Ammon's horn (tissue), 1 donor: ENCODE measurements around the gene SNX15.
"Not testable (repeated sequence)": the region's sequence is repeated elsewhere in the genome, so short reads cannot be mapped to it uniquely, and the experiment has no call there.

Experiments
- DNase-seq: peaks from one replicate; pipeline ENCODE4 v3.0.0-alpha.2; 2016; ENCODE audit warnings: low spot score

The SNX15 gene, protein sequence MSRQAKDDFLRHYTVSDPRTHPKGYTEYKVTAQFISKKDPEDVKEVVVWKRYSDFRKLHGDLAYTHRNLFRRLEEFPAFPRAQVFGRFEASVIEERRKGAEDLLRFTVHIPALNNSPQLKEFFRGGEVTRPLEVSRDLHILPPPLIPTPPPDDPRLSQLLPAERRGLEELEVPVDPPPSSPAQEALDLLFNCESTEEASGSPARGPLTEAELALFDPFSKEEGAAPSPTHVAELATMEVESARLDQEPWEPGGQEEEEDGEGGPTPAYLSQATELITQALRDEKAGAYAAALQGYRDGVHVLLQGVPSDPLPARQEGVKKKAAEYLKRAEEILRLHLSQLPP

DNA sequence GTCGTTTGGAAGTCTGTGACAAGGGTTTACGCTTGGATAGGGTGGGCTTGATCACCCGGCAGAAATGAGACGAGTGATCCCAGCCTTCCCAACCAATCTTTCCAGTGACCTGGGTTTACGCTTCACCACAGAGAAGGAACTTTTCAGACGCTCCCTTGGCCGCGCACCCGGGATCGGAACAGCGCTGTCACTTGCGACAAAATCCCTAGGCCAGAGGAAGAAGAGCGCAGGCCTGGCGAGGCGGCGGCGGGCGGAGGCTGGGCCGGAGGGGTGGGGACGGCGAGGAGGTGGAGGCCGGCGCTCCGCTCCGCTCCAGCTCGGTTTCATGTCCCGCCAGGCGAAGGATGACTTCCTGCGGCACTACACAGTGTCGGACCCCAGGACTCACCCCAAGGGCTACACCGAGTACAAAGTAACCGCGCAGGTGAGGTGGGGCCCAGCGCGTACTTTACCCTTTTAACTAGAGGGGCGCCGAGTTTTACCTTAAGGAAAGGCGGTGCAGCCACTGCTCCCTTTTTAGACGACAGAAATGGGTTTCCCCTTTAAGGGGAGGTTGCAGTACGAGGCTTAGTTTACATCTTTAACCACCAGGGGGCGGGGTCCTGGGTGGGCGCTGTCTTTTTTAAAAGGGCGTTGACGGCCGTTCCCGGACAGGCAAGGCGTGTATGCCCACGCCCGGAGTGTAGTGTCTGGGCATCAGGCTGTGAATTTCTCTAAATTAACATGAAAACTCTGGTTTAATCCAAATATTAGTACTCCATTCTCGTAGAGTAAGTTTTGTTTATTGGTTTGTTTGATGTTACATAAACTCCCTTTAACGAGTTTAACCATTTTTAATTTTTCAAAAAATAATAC is at the start of gene SNX15:
TSS of gene SNX15 (plus strand) at position 227 of the 855 bp plus-strand sequence. CDS start at position 326, 99 bp downstream.
- DNase-seq: peak; percentile 96

DNA sequence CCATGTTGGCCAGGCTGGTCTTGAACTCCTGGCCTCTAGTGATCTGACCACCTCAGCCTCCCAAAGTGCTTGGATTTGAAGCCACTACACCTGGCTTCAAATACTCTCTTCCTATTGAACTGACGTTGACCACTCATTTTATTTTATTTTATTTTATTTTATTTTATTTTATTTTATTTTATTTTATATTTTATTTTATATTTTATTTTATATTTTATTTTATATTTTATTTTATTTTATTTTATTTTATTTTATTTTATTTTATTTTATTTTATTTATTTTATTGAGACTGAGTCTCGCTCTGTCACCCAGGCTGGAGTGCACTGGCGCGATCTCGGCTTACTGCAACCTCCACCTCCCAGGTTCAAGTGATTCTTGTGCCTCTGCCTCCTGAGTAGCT is 43.9 kb upstream of the SNX15 start:
- not testable (repeated sequence) for DNase-seq

DNA sequence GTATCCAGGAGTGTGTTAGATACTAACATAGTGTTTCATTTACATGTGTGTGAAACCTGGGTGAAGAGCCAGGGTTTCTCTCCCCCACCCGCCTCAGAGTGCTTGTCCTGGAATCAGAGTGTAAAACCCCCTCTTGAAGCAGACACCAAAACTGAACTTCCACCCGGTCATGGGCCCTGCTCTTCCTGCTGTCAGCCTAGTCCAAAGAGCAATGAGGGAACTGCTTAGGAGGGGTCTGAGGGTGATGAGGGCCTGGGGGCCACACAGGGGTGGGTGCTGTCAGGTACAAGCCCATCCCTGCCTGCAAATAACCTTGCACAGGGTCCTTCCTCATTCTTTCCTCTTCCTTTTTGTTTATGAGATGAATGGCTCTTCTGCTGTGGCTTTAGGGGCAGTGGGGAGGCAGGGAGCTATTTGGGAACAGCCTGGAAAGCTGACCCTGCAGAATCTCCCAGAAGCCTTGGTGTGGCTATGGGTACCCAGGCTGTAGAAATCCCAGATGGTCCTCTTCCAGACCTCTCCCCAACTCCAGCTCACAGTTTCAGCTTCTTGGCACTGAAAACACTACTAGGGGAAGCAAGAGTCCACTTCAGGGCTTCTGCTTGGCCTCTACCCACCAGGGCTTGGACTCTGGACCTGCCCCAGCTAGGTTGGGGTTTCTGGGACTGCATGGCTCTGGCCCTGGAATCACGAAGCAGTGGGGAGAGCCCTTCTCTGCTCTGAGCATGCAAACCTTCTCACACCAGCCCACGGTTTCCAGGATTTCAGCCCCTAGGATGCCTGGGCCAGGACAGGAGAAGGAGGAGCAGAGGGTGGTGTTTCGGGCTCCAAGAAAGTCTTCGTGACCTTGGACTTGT is 39.0 kb upstream of the SNX15 start:
- DNase-seq: no peak

DNA sequence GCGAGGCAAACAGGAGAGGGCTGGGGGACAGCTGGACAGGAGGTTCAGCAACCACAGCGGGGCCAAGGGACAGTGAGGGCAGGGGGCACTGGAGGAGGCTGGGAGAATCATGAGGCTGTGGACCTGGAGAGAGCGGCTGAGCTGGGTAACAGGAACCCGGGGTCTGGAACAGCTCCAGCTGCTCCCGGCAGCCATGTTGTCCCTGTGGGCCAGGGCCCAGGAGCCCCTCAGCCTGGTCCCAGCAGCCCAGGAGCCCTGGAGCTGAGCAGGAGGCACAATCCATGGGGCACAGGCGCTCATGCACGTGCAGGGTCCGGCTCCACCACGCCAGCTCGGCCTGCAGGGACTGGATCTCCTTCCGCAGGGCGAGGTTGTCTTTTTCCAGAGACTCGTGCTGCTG is 37.8 kb upstream of the SNX15 start:
- DNase-seq: no peak

DNA sequence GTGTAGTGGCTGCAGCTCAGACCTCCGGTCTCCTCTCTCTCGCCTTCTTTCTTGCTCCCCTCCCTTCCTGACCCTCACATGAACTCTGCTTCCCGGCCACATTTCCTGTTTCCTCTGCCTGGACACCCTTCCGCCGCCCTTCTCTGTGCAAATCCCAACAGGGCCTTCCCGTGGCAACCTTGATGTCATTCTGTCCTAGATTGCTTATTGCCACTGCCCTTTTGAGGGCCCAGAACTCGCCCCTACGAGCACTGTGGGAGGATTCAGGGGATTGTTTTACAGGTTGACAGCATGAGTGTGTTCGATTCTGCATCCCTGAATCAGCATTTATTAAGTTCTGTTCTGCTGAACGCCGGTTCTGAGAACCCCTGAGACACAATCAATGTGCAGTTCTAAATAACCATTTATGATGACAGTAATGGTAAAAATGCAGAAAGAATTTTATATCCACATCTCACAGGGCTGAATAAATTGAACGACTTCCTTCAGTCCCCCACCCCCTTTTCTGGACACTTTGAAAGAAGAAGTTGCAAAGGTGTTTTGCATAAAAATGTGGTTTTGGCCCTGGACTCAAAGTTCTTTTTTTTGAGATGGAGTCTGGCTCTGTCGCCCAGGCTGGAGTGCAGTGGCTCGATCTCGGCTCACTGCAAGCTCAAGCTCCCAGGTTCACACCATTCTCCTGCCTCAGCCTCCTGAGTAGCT is 36.9 kb upstream of the SNX15 start:
- DNase-seq: no peak

DNA sequence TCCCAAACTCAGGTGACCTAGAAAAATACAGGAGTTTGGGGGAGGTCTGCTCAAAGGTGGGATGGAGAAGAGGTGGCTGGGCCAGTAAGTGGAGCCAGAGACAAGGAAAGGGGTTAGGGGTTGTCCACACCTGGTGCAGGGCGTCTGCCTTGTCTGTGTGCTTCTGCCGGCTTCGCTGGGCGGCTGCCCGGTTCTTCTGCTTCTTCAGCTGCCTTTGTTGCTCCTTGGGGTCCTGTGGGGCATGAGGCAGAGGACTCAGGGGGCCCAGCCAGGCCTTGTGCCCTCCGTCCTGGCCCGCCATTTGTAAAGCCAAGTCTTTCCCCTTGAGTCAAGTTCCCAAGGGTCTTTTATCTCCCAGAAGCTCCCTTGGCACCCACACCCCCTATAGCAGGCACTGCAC is 32.9 kb upstream of the SNX15 start:
- DNase-seq: no peak

DNA sequence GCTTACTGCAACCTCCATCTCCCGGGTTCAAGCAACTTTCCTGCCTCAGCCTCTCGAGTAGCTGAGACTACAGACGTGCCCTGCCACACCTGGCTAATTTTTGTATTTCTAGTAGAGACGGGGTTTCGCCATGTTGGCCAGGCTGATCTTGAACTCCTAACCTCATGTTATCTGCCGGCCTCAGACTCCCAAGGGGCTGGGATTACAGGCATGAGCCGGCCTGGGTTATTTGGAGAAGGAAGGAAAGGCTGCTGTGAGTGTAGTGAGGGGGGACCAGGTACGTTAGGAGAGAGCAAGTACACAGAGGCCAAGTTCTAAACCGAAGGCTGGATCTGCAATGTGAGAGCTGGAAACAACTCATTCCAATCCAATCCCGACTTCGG is 30.9 kb upstream of the SNX15 start:
- no peak for DNase-seq

DNA sequence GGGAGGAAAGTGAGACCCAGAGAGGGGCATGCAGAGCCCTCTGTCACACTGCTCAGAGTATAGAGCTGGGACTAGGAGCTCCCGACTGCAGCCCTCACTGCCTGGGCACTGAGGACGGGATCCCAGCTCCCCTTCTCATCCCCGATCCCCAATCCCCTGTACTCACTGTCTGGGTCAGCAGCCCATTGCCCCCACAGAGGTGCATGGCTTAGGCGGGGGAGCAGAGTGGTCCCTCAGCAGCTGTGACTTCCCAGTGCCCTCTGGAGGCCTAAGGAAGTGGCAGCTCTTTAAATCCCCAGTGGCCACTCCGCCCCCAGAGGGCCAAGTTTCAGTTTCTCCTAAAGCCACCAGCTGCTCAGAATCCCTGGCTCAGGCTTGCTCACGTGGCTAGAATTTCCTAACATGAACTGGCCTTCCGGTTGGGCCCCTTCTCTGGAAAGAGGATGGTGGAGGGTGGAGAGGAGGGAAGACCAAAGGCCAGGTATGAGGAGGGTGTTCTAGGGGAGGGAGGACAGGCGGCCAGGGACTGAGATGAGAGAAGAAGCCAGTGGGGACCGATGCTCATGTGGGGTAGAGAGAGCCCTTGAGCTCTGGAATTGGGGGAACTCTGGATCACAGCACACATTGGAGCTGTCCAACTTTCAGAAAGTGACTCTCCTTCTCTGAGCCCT is 30.4 kb upstream of the SNX15 start, which contains the start of gene BATF2:
TSS of gene BATF2 (minus strand) at position 262 of the 671 bp plus-strand sequence. CDS start at position 205, 57 bp downstream.
- DNase-seq: peak; percentile 81

DNA sequence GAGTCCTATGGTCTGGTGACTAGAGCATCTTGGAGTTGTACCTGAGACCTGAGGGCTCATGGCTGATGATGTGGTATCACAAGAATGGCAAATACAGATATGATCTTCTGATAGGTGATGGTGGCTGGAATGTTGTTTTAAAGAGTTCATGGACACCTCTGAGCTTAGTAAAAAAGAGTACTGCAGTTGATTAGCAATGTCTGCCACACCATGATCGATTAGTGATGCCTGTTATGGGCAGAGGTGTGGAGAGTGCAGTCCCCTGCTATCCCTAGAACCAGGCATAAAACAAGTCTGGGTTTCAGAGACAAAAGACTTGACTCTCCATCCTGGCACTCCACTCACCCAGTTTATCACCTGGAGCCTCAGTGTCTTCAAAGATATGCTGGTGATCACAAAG is 29.1 kb upstream of the SNX15 start:
- no peak for DNase-seq

DNA sequence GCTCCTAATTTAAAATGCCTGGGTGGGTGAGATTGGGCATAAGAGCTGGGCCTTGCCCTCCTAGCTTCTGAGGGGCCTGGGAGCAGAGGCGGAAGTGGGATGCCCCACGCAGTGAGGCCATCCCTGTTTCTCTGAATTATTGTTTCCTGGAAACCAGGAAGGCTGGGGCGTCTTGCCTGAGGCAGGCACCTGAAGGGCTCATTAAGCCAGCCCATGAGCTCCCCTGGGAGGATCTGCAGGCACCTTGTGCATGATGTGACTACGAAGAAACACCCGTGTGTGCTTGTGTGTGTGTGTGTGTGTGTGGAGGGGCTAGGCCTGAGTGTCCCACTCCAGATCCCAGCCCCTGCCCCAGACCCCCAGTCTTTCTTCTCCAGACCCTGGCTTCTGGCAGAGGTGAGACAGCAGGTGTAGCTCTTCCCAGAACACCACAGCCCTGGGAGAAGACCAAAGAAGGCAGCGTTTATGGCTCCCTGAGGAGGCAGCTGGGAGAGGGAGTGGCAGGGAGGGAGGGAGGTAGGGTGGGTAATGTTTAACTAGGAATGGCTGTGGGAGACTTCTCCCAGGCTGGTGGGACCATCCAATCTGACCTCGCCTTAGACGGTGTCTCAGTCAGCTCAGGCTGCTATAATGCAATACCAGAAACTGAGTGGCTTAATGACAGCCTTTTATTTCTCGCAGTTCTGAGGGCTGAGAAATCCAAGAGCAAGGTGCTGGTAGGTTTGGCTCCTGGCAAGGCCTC is 28.4 kb upstream of the SNX15 start:
- no peak for DNase-seq

DNA sequence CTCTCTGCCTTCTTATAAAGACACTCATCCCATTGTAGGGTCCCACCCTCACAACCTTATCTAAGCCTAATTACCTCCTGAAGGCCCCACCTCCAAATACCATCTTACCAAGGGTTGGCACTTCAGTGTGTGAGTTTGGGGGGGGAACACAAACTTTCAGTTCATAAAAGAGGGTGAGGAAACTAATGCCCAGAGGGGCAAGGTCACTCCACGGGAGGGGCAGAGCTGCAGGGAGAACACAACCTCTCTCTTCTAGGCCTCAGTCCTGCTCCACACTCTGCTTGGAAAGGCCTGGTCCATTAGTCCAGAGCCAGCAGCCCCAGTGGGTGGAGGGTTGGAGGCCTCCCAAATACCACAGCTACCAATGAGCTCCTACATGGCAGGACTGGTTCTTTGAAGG is 27.8 kb upstream of the SNX15 start:
- DNase-seq: no peak

DNA sequence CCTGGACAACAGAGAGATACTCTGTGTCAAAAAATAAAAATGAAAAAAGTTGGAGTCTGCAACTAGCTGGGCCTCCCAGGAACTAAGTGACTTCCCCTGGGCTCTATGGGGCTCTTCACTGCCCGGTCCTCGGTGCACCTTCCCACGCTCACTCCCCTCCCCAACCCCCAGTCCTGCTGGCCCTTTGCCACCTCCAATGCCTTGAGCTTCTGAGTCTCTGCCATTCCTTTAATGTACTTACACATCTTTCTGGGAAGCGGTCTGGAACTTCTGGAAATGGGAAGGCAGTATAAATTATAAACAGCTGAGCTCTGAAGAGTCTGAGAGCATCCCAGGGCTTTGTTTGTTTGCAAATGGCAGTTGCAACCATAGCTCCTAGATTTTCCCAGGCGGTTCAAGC is 24.5 kb upstream of the SNX15 start:
- no peak for DNase-seq

DNA sequence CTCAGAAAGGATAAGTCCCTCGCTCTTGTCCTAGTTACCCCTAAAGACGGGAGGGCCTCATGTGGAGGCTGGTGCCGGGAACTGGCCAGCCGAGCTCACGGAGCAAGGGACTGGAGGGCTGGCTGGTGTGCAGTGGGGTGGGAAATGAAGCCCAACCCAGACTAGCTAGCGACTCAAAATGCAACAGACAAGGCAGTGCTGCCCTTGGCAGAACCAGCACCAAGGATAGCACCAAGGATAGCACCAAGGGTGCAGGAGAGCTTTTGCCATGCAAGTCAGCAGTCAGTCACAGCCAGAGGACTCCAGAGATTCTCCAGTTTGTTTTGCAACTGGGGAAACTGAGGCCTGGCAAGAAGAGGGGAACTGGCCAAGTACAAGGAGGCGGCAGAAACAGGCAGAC is 24.0 kb upstream of the SNX15 start:
- DNase-seq: no peak

DNA sequence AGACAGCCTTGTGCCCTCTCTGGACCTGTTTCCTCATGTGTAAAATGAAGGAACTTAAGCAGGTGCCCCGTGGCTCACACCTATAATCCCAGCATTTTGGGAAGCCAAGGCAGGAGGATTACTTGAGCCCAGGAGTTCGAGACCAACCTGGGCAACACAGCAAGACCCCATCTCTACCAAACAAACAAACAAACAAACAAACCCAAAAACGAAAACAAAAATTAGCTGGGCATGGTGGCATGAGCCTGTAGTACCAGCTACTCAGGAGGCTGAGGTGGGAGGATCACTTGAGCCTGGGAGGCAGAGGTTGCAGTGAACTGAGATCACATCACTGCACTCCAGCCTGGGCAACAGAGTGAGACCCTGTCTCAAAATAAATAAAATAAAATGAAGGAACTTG is 23.3 kb upstream of the SNX15 start:
- DNase-seq: not testable (repeated sequence)

DNA sequence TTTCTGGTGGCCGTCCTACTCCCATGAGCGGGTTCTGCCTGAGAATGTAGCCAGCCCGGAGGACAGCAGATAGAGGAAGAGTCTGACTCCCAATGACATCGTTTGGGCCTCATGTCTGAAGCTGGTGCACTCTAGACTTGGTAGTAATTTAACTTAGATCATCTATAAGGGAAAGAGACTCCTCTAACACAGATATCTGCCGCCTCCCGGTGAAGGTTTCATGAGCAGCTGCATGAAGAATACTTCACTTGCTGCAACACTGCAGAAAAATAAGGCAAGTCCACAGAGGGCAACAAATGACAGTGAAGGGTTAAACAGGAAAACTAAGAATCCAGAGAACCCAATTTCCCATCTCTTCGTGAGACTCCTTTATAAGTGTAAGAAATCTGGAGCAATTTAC is 19.2 kb upstream of the SNX15 start:
- DNase-seq: no peak

DNA sequence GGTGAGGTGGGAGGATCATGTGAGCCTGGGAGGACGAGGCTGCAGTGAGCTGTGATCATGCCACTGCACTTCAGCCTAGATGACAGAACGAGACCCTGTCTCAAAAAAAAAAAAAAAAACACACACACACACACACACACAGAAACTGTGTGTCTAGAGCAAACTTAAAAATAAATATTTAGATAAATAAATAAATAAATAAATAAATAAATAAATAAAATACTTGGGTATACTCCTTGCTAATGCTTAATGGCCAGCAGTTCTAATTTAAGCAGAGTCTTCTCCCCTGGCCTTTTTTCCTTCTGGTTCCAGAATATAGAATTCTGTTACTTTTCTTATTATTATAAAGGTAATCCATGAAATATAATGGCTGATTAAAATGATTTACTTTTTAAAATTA is 18.4 kb upstream of the SNX15 start:
- DNase-seq: no peak

DNA sequence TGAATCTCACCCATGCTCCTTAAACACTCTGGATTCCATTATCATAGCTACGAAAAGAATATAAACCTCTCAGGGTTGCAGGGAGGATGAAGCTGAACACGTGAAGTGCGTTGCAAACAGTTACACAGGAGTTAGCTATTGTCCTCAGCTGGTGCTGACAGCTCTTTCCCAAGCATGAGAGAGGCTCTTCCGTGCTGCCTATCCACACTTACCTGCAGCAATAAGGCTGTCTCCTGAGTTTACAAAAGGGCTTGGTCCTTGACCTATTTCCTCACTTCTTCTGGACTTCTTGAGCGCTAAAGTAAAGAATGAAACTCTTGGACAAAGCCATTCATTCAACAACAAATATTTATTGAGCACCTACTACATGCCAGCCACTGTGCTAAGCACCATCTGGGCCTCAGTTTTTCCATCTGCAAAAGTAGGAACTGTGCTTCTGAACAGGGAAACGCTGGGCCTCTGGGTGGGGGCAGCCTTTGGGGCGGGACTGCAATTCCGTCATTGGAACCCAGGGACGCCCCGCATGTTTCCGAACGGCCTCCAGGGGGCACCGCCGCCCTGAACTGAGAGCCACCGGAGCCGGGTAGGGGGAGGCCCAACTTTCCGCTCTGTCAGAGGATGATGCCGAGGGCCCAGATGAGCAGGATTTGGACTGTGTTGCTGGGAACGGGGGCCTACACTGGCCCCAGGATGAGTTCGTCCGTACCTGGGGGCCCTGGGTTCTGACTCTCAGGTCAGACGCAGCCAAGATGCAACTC is 13.9 kb upstream of the SNX15 start:
- peak; percentile 91 for DNase-seq

DNA sequence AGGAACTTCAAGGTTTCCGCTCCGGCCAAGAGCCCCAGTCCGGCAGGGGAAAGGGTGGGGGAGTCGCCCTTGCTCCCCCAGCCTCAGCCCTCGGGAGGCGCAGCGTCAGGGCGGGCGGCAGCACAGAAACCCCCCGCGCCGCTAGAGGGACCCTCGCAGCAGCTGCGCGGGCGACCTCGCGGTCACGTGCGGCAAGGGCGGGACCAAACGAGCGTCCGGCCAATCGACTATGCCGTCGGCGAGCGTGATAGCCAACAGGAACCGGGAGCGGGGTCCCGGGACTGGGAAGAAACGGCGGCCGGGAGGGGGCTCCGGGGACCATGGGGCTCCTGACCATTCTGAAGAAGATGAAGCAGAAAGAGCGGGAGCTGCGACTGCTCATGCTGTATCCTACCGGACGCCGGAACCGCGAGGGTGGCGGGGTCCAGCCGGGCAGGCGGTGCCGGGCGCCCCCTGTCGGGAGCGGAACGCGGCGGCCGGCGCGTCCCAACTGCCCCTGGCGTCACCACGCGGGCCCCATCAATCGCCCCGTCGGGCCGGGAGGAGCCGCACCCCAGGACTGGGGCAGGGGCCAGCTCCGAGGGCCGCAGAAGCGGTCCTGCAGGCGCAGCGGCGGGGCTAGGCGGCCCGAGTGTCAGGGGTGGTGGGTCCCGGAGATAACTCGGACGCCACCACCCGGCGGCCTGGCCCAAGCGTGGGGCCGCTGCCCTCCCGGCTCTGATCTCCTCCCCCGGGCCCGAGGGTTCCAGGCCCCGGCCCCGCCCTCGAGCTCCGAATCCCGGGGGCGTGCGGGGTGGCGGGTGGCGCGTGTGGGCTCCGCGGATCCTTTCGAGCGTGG is 13.1 kb upstream of the SNX15 start, which contains the start of gene ARL2:
TSS of gene ARL2 (plus strand) at position 273 of the 838 bp plus-strand sequence. CDS start at position 321, 48 bp downstream.
- DNase-seq: peak; percentile 95
